NCI-H1436 (cell line): Measurements from ENCODE around the gene APP.

ENCODE experiments used
- DNase-seq: peaks from one replicate; lab custom pipeline; 2025; lab: John Stamatoyannopoulos, UW

APP gene

DNA sequence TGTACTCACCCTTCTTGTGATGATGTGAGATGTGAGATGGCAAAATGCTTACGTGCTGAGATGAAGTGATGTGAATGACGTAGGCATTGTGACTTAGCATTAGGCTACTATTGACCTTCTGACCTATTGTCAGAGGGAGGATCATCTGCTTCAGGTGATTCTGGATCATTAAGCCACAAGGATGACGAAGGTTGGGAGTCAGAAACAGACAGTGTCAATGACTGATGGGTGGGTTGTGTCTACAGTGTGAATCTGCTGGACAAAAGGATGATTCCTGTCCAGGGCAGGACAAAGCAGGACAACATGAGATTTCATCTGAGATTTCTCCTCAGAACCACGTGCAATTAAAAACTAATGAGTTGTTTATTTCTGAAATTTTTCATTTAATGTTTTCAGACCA is 306.8 kb downstream of the APP start:
- no peak for DNase-seq

DNA sequence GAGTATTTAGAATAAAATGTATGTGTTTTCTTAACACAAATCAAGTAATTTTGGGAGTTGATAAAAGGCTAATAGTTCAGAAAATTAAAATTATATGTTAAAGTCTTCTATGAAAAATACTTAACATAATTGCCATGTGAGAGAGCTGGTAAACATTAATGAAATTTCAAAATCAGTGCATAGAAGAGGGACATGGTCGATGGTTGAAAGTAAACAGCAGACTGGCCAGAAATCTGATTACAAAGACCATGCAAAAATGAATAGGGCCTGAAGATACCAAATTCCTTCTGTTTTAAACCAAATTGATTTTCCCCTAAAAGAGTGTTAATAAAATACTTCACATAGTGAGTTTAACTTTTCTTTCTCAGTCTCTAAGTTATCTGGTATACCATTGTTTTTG is 307.5 kb downstream of the APP start:
- no peak for DNase-seq

DNA sequence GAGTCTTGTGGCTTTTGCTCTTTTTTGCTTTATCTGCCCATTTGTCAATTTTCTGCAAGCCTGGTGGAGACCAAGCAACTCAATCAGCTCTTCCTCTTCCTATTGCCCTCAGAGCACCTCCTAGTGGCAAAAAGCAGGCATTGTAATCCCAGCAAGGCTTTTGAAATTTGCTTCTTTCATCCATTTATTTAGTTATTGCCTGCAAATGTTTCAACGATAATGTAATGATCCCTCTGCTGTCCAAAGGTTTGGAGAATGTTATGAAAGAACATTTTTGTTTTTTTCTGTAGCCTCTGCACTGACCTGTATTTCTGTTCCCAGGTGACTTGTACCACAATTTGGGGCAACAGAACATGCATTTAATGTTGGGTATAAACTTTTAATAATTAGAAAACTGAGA is 308.0 kb downstream of the APP start:
- no peak for DNase-seq

DNA sequence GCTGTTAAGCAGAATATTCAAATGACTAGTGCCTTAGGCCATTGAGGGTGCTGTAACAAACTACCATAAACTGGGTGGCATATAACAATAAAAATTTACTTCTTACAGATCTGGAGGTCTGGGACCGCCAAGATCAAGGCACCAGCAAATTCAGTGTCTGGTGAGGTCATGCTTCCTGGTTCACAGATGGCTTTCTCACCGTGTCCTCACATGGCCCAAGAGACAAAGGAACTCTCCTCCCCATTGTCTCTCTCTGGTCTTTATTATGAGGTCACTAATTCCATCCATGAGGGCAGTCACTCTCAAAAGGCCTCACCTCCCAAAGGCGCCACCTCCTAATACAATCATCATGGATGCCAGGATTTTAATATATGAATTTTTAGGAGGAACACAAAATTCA is 308.5 kb downstream of the APP start:
- DNase-seq = no peak

DNA sequence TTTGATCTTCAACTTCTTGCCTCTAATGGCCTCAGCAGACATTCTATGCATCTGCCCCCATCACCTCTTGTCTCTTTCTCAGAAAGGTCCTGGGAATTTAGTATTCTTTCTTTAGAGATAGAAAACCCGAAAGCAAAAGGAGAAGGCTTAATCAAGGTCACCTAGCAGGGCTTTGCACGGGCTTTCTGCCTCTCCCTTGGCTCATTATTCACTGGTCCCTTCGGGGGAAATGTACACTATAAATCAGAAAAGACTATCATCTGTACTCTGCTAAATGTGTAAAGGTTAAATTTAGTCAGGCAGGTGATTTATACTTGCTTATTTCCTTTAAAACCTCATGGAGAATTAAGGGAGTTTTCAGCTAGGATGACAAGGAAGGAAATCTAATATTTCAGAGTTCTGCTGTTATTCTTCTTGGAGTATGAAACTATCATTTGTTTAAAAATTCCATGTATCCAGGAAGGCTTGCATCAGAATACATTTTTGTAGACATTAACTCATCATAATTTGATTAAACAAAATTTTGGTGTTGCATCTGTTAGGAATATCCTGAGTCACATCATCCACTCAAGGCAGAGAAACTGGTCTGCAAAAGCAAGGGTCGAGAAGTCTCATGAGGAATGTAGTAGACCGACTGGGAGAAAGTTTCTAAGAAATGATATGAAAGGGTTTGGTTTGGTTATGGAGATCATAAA is 311.2 kb downstream of the APP start:
- no peak for DNase-seq

DNA sequence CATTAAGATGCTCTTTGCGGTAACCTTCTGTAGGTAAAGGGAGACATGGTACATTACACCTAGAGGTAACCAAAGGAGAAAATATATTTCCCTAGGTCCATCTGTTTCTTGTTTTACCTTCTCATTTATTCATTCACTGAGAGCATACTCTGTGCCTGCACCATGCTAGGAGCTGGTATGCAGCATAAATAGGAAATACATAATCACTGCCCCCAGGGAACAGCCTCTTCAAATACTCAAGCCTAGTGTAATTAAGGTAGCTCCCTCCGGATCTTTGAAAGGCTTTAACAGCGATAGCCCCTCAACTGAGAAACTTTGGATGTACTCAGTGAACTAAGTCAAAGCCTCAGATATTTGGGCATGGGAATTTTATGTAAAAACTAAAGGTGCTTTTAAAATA is 312.2 kb downstream of the APP start:
- peak; percentile 64 for DNase-seq

DNA sequence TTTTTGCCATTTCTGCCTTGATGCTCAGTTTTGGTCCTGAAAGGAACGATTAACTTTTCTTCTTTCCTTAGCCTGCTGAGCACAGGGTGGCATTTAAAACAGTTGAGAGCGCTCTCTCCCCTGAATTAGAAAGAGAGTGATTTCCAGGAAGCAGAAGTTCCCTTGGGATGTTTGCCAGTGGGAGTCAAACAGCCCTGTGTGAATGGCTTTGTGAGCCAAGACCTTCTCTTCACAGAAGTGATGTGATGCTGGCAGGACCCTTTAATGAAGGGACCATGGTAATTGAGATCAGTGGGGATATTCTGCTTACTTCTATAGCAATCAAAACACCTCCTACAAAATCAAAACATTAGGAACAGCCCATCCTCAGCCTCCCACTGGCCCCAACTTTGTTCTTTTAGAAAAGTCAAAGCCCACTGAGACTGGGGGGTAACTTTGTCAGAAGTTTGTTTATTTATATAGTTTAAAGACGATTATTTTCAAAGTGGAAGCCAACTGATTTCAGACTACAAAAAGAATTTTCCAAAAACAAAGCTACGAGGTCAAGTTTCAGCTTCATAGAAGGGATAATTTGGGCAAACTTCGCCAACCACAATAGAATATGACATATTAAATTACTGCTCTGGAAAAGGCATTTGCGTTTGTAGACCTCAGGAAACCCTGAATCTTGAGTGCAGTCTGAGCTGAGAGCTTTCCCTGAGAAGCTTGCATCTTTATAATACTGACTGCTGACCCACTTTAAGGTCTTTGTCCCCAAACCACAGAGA is 313.1 kb downstream of the APP start:
- DNase-seq = no peak

DNA sequence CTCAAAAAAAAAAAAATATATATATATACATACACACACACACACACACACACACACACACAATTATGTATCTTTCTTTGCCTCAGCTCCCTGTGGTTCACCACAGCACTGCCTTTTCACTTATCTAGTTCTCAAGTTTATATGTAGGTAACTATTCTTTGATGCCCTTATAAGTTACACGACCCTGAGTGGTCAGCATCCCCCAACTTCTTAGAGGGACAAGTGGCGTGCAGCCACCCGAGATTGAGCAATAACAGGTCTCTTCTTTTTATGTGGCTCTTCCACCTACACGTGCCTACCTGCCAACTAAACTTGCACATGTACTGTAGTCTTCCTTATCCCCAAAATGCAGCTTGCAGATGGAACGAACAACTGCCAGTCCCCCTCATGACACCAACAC is 315.0 kb downstream of the APP start:
- no peak for DNase-seq

DNA sequence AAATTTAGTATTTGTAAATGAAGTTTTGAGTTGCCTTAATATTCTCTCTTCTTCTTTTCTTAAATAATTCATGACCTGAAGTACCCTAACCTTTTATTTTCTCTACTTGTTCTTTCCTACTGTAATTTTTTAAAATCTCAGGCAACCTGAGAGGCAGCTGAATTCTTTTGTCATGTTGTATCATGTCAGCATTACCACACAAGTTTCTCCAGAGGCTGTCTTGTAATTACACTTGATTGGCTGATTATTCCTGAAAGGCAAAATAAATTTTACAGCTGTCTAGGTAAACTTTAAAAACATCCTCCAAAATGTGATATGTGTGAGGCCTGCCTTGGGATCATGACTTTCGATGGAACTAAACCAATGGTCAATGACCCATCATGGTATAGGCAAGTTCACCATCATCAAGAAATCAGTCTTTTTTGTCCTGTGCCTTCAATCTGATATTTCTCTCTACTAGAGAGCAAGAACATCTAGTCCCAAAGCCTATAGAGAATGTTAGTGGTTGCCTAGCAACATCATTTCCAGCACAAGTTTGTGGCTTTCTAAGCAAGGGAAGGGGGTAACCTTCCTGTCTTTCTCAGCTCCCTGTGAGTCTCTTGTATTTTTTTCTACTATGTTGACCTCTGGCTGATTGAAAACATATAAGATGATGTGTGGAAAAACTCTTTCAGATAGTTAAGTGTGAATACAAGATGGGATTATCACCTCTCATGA is 320.3 kb downstream of the APP start:
- no peak for DNase-seq

DNA sequence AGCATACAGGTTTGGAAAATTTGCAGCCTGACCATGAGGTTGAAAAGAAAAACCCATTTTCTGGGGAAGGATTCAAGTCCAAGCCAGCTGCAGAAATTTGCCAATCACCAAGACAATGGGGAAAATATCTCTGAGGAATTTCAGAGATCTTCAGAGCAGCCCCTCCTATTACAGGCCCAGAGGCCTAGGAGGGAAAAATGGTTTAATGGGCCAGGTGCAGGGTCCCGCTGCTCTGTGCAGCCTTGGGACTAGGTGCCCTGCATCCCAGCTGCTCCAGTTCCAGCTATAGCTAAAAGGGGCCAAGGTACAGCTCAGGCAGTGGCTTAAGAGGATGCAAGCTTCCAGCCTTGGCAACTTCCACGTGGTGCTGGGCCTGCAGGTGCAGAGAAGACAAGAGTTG is 322.3 kb downstream of the APP start:
- DNase-seq = no peak

DNA sequence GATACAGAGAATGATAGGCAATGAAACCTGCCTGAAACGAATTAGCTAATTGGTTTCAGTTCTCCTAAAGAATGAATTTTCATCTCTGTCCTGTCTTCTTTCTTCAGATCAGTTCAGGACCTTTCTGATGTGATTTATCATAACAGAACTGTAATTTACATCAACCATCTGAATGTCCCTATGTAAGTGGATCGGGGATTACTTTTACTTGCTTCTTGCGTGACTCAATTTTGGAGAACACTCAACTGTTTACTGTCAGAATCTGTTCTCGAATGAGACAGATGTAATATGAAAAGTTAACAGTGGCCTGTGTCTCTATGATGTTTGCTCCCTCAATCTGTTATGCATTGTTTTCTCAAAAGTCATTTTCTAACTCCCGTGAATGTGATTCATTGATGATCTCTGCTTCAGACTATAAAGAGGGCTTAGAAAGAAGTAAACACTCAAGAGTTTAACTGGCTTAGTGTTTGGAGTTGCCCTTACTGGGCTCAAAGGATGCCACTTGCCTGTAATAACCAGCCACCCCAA is 324.8 kb downstream of the APP start:
- DNase-seq = no peak

DNA sequence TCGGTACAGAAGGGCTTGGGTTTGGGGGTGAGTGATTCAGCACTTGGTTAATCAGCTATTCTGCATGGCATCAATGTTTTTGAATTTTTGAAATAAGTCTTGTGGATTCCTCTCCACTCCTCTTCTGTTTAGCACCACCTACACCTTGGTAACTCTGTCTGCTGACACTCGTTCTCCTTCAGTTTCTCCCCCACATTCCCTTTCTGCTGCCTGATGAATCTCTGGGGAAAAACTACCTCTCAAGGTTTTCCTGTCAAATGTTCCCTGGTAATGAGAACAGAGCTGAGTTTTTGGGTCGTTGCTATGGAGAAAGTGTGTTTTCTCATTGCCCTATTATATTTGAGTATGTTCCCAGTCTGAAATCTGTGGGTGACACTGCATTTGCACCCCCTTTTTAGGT is 327.6 kb downstream of the APP start:
- no peak for DNase-seq

DNA sequence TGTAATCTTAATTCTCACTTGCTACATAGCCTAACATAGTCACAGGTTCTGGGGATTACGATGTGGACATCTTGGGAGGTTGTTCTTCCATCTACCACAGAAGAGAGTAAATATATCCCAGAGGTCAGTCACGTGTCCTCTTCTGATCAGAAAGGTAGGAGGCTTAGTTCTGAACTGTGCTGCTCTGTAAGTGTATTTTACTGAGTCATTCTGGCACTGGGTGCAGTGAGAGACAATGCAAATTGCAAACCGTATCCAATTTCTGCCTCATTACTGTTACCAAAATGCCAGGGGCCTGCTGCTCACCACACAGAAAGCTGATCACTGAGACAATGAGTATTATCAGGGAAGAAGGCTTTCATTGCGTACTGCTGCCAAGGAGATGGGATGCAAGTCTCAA is 331.8 kb downstream of the APP start:
- no peak for DNase-seq

DNA sequence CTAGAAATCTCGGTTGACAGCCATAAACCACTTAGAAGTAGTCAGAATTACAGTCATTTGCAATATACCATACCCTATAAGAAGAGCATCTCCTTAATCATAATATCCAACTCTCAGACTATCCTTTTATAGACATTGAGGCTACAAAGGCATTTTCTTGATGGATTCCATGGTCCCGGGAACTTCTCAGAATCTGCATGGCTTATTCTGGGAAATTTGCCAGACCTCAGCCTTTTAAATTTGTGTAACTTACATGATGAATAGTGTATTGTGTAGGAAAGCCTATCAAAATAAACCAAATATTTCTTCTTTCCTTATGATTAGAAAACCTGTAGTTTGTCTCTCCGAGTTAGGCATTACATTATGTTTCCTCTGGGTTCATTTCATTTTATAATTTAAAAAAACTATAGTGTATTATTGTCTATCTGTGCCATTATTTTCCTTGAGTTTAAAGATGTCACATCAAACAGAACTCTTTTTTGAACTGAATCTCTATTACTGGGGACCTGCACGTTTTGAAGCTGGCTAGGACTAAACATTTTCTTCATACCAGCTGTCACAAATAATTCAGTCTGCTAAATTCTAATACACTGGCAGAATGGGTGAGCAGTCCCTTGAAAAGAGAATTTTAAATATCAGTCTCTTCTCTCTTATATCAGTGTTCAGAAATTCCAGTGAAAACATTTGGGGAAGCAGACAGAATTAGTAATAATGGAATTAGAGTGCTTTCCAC is 332.9 kb downstream of the APP start:
- DNase-seq = no peak

DNA sequence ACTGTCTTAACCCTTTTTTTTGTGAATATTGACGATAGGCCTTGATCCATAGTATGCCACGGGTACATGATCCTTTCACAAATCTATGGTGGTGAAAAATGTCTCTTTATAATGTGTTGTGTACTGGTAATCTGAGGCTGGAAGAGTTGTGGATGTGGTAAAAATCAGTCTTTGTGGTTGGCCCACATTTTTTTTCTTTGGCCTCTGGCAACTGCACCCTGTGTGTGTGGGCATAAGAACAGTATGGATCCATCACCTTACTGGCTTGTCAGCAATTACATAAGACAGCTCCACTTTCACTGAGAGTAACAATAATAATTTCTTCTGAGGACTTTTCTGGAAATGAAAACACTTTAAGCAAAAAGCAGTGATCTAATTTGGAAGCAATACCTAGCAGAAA is 334.2 kb downstream of the APP start:
- DNase-seq = no peak

DNA sequence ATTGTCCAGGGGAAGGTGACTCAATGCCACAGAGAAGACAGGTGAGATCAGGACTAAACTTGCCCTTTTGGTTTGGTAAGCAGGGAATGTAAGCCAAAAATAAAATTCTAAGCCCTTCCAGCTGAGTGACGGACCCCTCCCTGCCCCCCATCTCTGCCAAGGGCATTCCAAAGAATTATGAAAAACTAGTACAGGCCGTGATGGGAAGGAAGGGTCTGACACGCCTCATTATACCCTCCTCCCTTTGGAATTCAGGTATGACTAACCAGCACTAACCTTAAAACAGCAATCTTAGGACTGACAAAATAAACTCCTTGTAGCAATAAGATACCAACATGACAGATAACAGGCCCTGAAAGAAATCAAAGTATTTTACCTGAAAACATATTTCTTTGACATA is 336.2 kb downstream of the APP start:
- no peak for DNase-seq

DNA sequence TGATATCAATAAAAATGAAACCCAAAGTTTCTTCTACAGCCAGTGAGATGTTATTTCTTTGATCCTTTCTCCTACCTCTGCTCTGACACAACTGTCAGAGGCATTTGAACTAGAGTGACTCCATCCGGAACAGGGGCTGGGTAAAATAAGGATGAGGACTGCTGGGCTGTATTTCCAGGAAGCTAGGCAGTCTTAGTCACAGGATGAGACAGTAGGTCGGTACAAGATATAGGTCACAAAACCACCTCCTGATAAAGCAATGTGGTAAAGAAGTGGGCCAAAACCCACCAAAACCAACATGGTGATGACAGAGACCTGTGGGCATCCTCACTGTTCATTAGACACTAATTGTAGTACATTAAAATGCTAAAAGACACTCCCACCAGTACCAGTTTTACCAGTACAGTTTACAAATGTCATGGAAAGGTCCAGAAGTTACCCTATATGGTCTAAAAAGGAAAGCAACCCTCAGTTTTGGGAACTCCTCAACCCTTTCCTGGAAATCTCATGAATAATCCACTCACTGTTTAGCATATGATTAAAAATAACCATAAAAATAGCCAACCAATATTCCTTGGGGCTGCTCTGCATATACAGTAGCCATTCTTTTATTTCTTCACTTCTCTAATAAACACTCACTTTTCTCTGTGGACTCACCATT is 339.1 kb downstream of the APP start:
- DNase-seq = no peak
